Measurements from ENCODE around the gene KIAA1958. TPM values are rescaled to one million over a fixed set of nuclear protein-coding genes. Genes with fewer than 3 reads are reported as not detected.
A peak's percentile ranks its signal among the peaks of the same experiment; 100 is the strongest.

KIAA1958 gene
- total and polyA plus RNA-seq, 2 of the 4 experiments (the other 2 are of a cell fraction): 0.65 to 1.8 TPM

- TF ChIP-seq SMC3 (IDR thresholded peaks at IDR 0.05; ENCODE audit: low read depth, low read length) (no peak), POLR2A (IDR thresholded peaks at IDR 0.05; ENCODE audit: low read depth, low read length) (no peak), RCOR1 (IDR thresholded peaks at IDR 0.05; ENCODE audit: insufficient replicate concordance, low read length) (no peak), BHLHE40 (IDR thresholded peaks at IDR 0.05; ENCODE audit: low read depth, low read length) (no peak), MAZ (IDR thresholded peaks at IDR 0.05; ENCODE audit: borderline replicate concordance, low read depth, low read length) (no peak), CTCF (conservative IDR thresholded peaks at IDR 0.05; ENCODE audit: low read depth, low read length) (no peak), CHD1 (IDR thresholded peaks at IDR 0.05; ENCODE audit: low read depth, low read length) (no peak), ELK1 (IDR thresholded peaks at IDR 0.05; ENCODE audit: borderline replicate concordance, low read depth, low read length) (no peak), NFE2L2 (IDR thresholded peaks at IDR 0.05; ENCODE audit: low read depth, low read length) (no peak), MXI1 (IDR thresholded peaks at IDR 0.05; ENCODE audit: borderline replicate concordance, low read depth, low read length) (no peak), RFX5 (IDR thresholded peaks at IDR 0.05; ENCODE audit: low read depth, low read length) (no peak), MAFK (IDR thresholded peaks at IDR 0.05; ENCODE audit: low read depth, low read length) (no peak), RAD21 (IDR thresholded peaks at IDR 0.05; ENCODE audit: low read length) (no peak), CEBPB (IDR thresholded peaks at IDR 0.05; ENCODE audit: low read depth, low read length) (no peak), USF2 (IDR thresholded peaks at IDR 0.05; ENCODE audit: low read depth, low read length) (no peak), FOS (IDR thresholded peaks at IDR 0.05; ENCODE audit: low read depth, low read length) (no peak)
- no peak overlapping the region for H3K14ac ChIP-seq (replicated peaks; ENCODE audit: low read depth, low read length)
- H3K23ac ChIP-seq (ENCODE audit: low read depth, low read length): no peak overlapping the region
- H3K36me3 ChIP-seq (ENCODE audit: control insufficient read depth, insufficient read depth, low read length): no peaks in the 10 kb centered on the region
- ChIA-PET POLR2A (ENCODE audit: unreplicated experiment) (no interaction called here), CTCF (no interaction called here)
- no peak overlapping the region for H3K27ac ChIP-seq (ENCODE audit: insufficient read depth, low read length)
- H3K4ac ChIP-seq (ENCODE audit: low read depth, low read length): no peak overlapping the region
- H2BK20ac ChIP-seq (ENCODE audit: low read depth, low read length): no peak overlapping the region
- in situ Hi-C loops (cut with MboI; ENCODE audit: low sequenced_read_pairs) (no loop called here), dilution Hi-C loops (cut with HindIII; ENCODE audit: low sequenced_read_pairs, unreplicated experiment) (no loop called here), intact Hi-C loops (cut with micrococcal nuclease) (no loop called here)
- H3K27me3 ChIP-seq (ENCODE audit: control insufficient read depth, insufficient read depth, low read length): no peaks in the 10 kb centered on the region
- no peak overlapping the region for H3K9ac ChIP-seq (ENCODE audit: low read depth, low read length)
- no peaks in the 10 kb centered on the region for H3K9me3 ChIP-seq (ENCODE audit: control insufficient read depth, insufficient read depth, low read length)
- H2BK15ac ChIP-seq (ENCODE audit: low read depth, low read length): no peak overlapping the region
- no peak overlapping the region for H3K4me3 ChIP-seq (ENCODE audit: insufficient read depth, low read depth, low read length)
- H2BK5ac ChIP-seq (ENCODE audit: low read depth, low read length, poor library complexity, severe bottlenecking): no peak overlapping the region
- DNase-seq (peak; percentile 8), ATAC-seq (ENCODE audit: low read depth) (no peak)
- H3K79me1 ChIP-seq (ENCODE audit: low read depth in 1 of 2, low read length in 2 of 2): no peaks in the 10 kb centered on the region
- no peak overlapping the region for H4K8ac ChIP-seq (ENCODE audit: low read depth in 2 of 2, low read length in 2 of 2)
- no peak overlapping the region for H4K91ac ChIP-seq (ENCODE audit: insufficient read depth, low read depth, low read length)
- no TSS peak for BruUV-seq (replicated peaks)
- H3K9me1 ChIP-seq (ENCODE audit: insufficient read depth, low read length): no peaks in the 10 kb centered on the region
- H2AK5ac ChIP-seq (ENCODE audit: low read depth, low read length): no peak overlapping the region
- no peaks in the 10 kb centered on the region for H4K20me1 ChIP-seq (ENCODE audit: insufficient read depth, low read length)
- H3K18ac ChIP-seq (ENCODE audit: low read depth, low read length): no peak overlapping the region
- H3K4me1 ChIP-seq (ENCODE audit: control insufficient read depth, insufficient read depth, low read length): no peaks in the 10 kb centered on the region
- H3K56ac ChIP-seq (ENCODE audit: extremely low read depth, insufficient read depth, low read length): no peak overlapping the region
- H4K5ac ChIP-seq (ENCODE audit: low read depth, low read length): no peak overlapping the region
- no peak overlapping the region for H3K4me2 ChIP-seq (ENCODE audit: low read depth, low read length)
- no peak overlapping the region for H2AFZ ChIP-seq (replicated peaks; ENCODE audit: low read length, poor library complexity)
- H2AK9ac ChIP-seq (replicated peaks; ENCODE audit: low read depth, low read length, poor library complexity): no peak overlapping the region
- no CpG with 5 or more reads among the region's 4 CpGs for WGBS, 2 experiments (ENCODE audit: extremely low coverage in 2 of 2, insufficient read length in 1 of 2)
- no peak overlapping the region for H2BK120ac ChIP-seq (ENCODE audit: low read depth, low read length)
These were observed 54.2 kb downstream of the KIAA1958 start for GRCh38 chr9:112540800-112541199.
